AG08395 (cell line): Measurements from ENCODE around the gene SUPT5H.
A peak's percentile ranks its signal among the peaks of the same experiment; 100 is the strongest.
"Not testable (repeated sequence)": the region's sequence is repeated elsewhere in the genome, so short reads cannot be mapped to it uniquely, and the experiment has no call there.

ENCODE experiments used
- DNase-seq: peaks from one replicate; pipeline ENCODE4 v3.0.0; 2012; ENCODE audit warnings: mixed read lengths, low spot score

The SUPT5H gene

GRCh38 chr19:39425744-39426143, 19.6 kb upstream of the SUPT5H start:
- no peak for DNase-seq

- no peak for DNase-seq
These were observed 19.2 kb upstream of the SUPT5H start for GRCh38 chr19:39426170-39426569.

- no peak for DNase-seq
These were observed 17.7 kb upstream of the SUPT5H start for GRCh38 chr19:39427707-39428106.

GRCh38 chr19:39428283-39429112, 16.9 kb upstream of the SUPT5H start:
- peak; percentile 89 for DNase-seq

GRCh38 chr19:39430675-39431593, 14.4 kb upstream of the SUPT5H start:
- DNase-seq: no peak

DNA sequence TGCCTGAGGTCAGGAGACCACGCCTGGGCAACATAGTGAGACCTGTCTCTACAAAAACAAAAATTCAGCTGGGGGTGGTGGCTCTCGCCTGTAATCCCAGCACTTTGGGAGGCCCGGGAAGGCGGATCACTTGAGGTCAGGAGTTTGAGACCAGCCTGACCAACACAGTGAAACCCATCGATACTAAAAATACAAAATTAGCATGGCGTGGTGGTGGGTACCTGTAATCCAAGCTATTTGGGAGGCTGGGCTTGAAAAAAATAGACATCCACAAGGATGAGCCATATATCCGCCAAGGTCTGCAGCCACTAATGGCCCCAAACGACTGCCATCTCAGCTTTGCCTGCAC, 12.7 kb upstream of the SUPT5H start:
- DNase-seq: no peak

DNA sequence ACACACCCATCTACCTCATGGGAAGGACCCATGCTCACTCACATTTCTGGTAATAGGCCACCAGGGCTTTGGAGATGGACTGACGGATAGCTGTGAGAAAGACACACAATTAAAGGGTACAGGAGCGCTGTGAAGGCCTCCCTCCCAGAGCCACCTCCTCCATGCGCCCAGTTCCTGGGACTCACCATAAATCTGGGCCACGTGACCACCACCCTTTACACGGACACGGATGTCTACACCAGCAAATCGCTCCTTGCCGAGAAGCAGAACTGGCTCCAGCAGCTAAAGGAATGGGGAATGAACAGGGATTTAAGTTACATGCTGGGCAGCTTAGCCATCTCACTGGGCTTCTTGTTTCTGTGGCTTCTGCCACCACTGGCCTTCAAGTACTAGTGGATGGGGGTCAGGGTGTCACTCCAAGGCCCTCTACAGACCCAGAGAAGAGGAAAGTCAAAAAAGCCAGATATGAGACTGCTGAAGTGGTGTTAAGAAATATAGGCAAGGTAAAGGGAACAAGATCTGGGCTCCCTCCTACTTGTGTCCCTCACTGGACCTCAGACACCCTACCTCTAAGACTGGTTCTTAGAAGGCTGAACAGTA, 11.8 kb upstream of the SUPT5H start:
- DNase-seq: no peak

GRCh38 chr19:39434123-39435076, 11.0 kb upstream of the SUPT5H start:
- DNase-seq: no peak

DNA sequence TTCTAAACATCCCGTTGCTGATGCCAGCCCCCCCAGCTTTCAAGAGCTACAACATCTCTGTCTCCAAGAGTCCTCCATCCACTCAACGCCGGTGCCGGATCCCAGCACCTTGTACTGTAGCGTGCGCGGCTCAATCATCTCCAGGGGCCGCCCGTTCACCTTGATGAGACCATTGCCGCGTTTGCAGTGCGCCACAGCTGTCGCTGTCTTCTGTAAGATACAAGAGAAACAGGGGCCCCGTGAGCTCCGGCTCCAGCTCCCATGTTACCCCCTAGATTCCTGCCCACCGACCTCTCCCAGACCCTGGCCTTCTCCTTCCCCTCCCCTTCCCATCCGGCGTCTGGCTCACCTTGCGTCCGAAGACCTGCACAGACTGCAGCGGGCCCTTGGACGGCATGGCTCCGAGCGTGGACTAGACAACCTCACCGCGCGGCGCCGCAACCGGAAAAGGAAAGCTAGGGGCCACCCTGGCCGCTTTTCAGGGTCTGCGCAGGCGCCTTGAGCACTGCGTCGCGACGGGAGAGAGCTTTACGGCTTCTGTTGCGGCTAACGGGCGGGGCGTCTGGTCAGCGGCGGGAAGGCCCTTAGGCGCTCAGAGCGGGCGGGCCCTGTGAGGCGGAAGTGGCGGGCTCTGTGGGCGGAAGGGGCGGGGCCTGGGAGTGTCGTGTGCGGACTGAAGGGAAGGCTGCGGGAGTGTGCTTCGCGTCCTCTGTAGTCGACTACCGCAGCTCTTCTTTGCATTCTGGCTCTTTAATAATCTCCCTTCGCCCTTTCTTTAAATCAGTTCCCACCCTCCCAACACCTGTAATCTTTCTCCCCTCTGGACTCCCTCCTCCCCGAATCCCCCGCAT, 9.7 kb upstream of the SUPT5H start, which contains the start of gene RPS16:
Gene RPS16, minus strand, starts transcription at position 451 of the 851 bp plus-strand sequence. Its CDS starts 54 bp downstream, at position 397.
- DNase-seq: peak; percentile 97

DNA sequence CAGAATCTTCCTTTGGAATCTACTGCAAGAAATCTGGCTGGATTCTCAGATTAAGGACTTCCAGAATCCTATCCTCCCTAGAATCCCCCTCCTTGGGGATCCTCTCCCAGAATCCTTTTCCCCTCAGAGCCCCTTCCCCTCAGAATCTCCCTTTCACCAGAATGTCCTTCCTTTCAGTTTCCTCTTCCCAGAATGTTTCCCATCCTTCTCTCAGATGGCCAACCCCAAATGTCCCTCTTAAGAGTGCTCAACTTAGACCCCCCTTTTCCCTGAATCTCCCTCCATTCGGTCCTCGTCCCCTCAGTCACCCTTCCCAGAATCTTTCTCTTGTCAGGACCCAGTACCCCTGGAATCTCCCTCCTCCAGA, 9.0 kb upstream of the SUPT5H start:
- no peak for DNase-seq

DNA sequence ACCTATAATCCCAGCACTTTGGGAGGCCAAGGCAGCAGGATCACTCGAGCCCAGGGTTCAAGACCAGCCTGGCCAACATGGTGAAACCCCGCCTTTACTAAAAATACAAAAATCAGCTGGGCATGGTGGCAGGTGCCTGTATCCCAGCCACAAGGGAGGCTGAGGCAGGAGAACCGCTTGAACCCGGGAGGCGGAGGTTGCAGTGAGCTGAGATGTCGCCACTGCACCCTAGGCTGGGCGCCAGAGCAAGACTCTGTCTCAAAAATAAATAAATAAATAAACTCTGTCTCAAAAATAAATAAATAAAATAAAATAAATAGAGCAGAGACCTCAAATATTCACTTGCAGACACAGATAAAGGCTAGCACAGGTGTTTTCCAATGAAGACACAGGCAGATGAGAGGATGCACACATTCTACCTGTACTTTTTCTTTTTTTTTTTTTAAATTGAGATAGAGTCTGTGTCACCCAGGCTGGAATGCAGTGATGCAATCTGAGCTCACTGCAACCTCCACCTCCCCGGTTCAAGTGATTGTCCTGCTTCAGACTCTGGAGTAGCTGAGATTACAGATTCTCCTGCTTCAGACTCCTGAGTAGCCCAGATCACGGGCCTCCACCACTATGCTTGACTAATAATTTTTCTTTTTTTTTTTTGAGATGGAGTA, 7.0 kb upstream of the SUPT5H start:
- DNase-seq: no peak

GRCh38 chr19:39444598-39445195, 685 bp upstream of the SUPT5H start:
- no peak for DNase-seq

DNA sequence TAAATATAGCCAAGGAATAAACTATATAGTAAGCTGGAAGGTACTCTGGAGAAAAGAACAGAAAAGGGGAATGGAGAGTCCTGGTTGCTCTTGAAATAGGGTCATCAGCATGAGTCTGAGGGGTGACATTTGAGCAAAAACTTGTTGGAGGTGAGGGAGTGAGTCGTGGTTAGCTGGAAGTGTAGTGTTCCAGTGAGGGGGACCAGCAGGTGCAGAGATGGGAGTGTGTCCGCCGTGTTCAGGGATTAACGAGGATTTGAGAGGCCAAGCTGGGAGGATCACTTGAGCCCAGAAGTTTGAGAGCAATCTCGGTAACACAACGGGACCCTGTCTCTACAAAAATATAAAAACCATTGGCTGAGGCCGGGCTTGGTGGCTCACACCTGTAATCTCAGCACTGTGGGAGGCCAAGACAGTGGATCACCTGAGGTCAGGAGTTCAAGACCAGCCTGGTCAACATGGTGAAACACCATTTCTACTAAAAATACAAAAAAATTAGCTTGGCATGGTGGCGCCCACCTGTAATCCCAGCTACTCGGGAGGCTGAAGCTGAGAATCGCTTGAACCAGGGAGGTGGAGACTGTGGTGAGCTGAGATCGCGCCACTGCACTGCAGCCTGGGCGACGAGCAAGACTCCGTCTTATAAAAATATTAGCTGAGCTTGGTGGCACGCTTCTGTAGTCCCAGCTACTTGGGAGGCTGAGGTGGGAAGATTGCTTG, 1.1 kb downstream of the SUPT5H start:
- DNase-seq: no peak

DNA sequence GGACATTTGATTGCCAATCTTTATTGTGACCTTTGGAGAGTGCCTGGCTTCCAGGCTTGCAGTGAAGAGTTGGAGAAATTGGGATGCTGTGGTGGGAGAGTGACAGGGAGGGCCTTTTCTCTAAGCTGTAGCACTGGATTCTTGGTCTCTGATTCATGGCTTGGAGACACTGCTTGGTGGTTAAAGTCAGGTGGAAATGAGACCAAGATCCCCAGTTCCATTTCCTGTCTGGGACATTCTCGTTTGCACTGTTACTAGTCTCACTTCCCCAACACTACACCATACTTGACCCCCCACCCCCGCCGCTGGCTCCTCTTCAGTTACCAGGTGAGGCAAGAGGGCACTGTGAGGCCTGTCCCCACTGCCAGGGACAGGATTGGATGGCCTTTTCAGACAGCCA, 2.9 kb downstream of the SUPT5H start:
- DNase-seq: peak; percentile 70

DNA sequence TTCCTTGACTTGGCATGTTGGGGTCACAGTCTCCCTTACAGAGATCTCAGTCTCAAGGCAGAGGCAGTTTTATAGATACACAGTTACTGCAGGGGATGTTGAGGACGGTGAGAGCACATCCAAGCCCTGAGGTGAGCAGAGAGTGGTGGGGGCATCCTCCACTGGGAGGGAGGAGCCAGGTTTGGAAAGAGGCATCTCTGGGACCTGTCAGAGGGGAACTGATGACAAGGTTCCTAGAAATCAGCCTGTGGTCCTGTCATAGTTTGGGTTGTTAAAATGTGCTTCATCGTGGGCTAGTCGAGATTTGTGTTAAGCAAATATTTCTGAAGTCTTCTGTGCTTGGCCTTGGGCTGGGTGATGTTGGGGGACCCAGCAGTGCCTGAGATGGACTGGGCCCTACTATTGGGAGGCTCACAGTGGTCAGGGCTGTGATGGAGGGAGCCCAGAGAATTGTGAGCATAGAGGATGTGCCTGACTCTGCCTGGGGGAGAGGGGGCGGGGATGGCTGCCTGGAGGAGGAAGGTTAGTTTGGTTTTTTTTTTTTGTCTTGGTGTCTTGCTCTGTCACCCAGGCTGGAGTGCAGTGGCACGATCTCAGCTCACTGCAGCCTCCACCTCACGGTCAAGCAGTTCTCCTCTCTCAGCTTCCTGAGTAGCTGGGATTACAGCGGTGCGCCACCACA, 3.9 kb downstream of the SUPT5H start:
- no peak for DNase-seq

DNA sequence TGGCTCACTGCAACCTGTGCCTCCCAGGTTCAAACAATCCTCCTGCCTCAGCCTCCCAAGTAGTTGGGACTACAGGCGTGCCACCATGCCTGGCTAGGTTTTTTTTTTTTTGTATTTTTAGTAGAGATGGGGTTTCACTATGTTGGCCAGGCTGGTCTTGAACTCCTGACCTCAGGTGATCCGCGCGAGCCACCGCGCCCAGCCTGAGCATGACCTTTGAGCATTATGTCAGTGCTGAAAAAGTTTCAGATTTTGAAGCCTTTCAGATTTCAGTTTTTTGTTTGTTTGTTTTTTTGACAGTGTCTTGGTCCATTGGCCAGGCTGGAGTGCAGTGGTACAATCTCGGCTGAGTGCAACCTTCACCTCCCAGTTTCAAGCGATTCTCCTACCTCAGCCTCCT, 5.9 kb downstream of the SUPT5H start:
- not testable (repeated sequence) for DNase-seq

- DNase-seq: no peak
These were observed 18.0 kb downstream of the SUPT5H start for GRCh38 chr19:39463403-39463802.
